OCI-M1 (cell line): Measurements from ENCODE around the gene PUS10.
A peak's percentile ranks its signal among the peaks of the same experiment; 100 is the strongest.
"Not testable (repeated sequence)": the region's sequence is repeated elsewhere in the genome, so short reads cannot be mapped to it uniquely, and the experiment has no call there.

Source experiments
- DNase-seq: peaks from one replicate; lab custom pipeline; 2025; lab: John Stamatoyannopoulos, UW

Gene PUS10, protein sequence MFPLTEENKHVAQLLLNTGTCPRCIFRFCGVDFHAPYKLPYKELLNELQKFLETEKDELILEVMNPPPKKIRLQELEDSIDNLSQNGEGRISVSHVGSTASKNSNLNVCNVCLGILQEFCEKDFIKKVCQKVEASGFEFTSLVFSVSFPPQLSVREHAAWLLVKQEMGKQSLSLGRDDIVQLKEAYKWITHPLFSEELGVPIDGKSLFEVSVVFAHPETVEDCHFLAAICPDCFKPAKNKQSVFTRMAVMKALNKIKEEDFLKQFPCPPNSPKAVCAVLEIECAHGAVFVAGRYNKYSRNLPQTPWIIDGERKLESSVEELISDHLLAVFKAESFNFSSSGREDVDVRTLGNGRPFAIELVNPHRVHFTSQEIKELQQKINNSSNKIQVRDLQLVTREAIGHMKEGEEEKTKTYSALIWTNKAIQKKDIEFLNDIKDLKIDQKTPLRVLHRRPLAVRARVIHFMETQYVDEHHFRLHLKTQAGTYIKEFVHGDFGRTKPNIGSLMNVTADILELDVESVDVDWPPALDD

DNA sequence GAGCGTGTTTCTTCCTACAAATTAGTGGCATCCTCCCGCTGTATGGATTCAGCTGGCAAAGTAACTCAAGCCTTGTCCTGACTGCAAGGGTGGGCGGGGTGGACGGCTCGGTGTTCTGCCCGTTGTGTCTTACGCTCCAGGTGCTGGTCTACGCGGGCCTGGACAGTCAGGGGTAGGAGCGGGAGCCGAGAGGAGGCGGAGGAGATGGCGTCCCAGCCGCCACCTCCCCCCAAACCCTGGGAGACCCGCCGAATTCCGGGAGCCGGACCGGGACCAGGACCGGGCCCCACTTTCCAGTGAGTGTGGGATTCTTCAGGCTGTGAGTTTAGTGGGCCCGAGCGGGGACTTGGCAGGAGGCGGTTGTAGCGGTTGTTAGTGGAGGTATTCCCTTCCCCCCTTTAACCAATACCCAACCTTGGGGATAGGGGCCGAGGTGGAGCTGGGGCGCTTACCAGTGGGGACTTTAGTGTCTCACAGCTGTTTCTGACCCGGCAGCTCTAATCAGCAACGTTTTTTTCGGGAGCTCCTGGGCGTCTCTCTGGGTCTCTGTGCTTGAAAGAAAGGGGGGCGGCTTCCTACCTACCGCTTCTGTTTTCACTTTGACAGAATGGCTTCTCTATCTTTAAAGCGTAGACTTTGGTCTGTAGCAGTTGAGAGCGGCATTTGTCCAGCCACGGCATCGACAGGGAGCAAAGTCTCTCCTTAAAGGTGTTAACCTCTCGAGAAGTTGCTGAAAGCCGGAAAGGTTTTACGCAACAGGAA is at the start of gene PUS10, which contains the start of gene PEX13:
PUS10 (minus strand) TSS at position 700 of the 762 bp plus-strand sequence. CDS start 6,365 bp downstream, outside the sequence.
PEX13 (plus strand) TSS at position 165 of the 762 bp plus-strand sequence; CDS start at position 205, 40 bp downstream.
- DNase-seq, result peak; percentile 92

DNA sequence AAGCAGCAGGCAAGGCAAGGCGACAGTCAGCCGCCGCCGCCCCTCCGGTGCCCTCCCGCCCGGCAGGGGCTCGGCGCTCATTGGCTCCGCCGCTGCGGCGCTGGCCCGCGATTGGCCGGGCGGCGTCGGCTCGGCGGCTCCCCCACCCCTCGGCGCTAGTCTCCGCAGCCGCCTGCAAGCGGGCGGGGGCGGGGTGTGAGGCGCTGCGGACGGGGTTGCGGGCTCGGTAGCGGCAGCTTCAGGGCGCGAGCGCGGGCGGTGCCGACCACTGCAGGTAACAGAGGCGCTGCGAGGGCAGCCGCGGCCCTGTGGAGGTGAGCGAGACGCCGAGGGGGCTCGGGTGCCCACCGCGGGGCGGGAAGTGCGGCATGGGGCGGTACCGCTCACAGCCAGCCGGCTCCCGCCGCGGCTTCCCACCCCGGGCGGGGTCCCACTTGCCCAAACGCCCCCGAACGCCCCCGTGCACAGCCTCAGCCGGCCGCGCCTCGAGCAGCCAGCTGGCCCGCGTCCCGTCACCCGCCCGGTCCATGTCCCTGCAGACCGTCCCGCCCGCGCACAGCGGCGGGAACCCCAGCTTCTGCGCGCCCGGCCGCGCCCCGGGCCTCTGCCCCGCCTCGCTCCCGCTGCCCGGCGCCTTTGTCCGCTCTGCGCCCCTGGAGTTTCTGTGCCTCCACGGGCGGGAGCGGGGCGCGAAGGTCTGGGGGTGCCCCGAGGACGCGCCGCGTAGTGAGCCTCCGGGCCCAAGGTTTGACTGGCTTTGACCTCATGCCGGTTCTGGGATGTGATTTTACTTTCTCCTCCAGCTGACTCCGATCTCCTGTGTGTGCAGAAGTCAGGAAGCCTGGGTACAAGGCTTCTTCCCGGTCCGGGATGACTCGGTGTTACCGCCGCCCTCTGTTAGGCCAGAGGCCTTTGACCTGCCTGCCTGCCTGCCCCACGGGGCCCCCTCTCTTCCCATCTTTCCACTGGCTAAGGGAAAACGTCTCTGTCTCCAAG is 48.0 kb upstream of the PUS10 start, which contains the start of gene SANBR:
SANBR (plus strand) TSS at position 158 of the 996 bp plus-strand sequence. CDS start 4,480 bp downstream, outside the sequence.
- DNase-seq, result peak; percentile 95

DNA sequence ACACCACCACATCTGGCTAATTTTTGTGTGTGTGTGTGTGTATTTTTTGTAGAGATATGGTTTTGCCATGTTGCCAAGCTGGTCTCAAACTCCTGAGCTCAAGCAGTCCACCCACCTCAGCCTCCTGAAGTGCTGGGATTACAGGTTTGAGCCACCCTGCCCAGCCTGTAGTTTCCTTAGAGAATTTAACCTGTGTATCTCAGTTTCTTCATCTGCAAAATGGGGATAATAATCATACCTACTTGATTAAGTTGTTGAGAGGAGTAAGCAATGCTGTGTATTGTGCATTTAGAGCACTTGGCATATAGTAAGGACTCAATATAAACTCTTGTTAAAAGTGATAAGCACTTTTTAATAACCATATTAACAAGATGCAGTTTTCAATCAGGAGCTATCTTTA is 41.3 kb upstream of the PUS10 start:
- no peak for DNase-seq

DNA sequence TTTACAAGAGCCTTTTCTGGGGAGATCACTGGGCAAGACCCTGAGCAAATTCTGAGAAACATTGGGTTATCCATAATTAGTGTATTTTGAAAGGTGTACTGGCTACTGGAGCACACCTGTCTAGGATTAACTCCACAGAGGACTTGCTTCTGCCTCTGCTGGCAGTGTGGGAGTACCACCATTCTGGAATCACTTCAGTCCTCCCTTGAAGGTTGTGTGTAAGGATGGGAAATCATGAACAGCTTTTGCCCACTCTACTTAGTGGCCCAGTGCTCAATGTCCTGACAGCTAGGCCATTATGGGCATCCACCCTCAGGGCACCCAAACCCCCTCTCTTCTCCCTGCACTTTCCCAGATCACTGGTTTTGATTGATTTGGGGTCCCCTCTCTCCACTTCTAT is 39.5 kb upstream of the PUS10 start:
- DNase-seq, result no peak

DNA sequence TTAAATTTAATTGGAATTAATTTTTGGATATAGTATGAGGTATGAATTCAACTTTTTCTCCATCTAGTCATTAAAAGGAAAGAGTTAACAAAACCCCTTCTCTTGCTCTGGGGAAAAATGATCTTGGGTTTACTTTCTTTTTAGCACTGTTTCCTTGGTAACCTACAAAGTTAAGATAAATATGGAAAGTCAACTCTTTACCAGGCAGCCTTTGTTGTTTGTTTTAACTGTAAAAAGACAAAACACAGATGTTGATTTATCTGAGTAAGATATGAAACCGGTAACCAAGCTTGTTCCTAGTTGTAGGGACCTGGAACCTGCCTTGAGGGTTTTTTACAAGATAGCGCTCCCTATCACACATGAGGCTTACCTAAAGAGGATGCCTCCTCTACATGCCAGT is 37.5 kb upstream of the PUS10 start:
- no peak for DNase-seq

DNA sequence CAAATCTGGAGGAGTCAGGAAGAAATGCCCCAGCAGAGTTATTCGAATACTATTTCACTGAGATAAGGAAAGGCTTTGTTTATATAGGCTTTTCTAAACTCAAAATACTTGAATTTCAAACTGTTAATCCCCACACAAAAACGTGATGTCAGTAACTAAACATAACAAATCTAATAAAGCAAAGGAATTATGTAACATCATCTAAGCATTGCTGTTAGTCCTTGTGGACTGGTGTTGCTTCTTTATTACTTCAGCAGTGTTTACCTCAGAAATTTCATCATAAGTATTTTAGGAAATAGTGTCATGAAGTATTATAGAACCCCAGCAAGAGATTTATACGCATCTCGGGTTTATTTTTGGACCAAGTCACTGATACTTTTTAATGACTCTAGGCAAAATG is 27.9 kb upstream of the PUS10 start:
- no peak for DNase-seq

DNA sequence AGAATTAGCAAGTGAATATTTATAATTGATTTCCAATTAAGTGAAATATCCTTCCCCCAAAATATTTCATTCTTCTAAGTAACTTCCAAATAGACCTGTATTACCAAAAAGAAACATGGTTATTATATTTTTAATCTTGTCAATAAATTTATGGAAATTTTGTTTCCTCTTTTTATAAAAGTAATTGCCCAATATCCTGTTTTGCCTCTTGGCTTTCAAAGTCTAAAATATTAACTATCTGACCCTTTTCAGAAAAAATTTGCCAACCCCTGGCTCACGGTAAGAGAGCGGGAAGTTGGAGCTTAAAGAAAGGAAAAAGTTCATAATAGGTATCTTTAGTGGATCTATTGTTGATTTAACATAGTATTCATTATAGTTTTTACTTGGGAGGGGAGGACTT is 27.2 kb upstream of the PUS10 start:
- DNase-seq, result no peak

DNA sequence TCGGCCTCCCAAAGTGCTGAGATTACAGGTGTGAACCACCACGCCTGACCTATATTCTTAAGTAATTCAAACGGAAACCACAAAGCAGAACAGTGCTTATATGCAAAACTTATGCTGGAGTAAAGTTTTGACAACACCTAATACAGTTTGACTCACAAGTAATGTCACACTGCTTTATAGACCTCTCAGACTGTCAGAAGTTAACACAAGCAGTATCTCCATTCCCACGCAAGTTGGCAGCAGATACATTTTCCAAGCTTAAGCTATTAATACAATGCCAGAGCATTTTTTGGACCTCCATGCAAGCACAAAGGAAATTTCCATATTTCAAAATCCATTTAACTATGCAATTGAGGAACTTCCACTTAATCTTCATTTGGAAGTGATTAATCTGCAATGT is 26.6 kb upstream of the PUS10 start:
- no peak for DNase-seq

DNA sequence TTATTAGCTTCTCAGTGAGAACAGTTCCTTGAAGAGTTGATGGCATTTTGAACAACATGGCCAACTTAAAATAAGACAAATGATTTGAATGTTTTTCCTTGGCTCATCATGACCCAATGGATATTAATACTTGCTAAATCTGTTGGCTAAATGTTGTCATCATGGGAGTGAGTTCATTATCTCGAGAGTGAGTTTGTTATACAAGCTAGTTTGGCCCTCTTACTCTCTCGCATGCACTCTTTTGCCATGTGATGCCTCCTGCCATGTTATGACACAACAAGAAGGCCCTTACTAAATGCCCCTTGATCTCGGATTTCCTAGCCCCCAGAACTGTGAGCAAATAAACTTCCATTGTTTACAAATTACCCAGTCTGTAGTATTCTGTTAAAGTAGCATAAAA is 24.8 kb upstream of the PUS10 start:
- no peak for DNase-seq

DNA sequence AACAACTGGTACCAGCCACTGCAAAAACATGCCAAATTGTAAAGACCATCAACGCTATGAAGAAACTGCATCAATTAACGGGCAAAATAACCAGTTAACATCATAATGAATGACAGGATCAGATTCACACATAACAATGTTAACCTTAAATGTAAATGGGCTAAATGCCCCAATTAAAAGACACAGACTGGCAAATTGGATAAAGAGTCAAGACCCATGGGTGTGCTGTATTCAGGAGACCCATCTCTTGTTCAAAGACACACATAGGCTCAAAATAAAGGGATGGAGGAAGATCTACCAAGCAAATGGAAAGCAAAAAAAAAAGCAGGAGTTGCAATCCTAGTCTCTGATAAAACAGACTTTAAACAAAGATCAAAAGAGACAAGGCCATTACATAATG is 18.6 kb upstream of the PUS10 start:
- DNase-seq, result not testable (repeated sequence)

DNA sequence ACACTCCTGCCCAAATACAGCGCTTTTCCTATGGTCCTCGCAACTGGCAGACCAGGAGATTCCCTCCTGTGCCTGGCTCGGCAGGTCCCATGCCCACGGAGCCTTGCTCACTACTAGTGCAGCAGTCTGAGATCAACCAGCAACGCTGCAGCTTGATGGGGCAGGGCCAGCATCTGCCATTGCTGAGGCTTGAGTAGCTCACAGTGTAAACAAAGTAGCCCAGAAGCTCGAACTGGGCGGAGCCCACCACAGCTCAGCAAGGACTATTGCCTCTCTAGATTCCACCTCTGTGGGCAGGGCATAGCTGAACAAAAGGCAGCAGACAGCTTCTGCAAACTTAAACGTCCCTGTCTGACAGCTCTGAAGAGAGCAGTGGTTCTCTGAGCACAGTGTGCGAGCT is 16.5 kb upstream of the PUS10 start:
- DNase-seq, result not testable (repeated sequence)

DNA sequence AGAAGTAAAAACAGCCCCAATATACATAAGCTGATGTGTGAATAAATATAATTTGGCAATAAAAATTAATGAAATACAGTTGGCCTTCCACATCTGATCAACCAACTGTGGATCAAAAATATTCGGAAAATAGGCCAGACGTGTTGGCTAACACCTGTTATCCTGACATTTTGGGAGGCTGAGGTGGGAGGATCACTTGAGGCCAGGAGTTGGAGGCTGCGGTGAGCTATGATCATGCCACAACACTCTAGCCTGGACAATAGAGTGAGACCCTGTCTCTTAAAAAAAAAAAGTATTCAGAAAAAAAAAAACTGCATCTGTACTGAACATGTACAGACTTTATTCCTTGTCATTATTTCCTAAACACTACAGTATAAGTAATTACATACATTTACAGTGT is 11.5 kb upstream of the PUS10 start:
- DNase-seq, result no peak

DNA sequence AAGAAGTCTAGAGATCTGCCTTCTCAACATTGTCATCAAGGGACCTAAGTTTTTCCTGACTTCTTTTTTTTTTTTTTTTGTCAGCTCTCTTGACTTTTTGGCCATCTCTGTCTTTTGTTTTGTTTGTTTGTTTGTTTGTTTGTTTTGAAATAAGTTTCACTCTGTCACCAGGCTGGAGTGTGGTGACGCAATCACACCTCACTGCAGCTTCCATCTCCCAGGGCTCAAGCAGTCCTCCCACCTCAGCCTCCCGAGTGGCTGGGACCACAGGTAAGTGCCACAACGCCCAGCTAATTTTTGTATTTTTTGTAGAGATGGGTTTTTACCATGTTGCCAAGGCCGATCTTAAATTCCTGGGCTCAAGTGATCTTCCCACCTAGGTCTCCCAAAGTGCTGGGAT is 5.6 kb upstream of the PUS10 start:
- DNase-seq, result no peak

DNA sequence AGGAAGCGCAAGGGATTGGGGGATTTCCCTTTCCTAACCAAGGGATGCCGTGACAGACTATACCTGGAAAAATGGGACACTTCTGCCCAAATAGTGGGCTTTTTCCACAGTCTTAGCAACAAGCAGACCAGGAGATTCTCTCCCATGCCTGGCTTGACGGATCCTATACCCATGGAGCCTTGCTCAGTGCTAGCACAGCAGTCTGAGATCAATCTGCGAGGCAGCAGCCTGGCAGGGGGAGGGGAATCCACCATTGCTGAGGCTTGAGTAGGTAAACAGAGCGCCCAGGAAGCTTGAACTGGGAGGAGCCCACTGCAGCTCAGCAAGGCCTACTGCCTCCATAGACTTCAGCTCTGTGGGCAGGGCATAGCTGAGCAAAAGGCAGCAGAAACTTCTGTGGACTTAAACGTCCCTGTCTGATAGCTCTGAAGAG is 3.2 kb upstream of the PUS10 start:
- no peak for DNase-seq

DNA sequence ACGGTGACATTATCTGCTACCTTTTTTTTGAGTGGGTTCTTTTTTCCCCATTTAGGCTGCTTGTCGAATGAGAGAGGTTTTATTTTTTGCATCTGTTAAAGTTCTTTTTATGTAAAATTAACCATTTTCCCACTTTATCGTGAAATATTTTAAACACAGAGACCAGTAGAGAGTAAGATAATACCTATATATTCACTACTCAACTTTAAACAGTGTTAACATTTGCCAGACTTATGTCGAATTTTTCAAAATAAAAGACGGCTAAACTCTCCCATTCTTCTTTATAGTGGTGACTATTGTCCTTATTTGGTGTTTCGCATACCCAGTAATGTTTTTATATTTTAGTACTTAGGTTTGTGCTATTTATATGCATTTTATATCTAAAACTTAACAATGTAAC is 743 bp upstream of the PUS10 start:
- DNase-seq, result no peak

DNA sequence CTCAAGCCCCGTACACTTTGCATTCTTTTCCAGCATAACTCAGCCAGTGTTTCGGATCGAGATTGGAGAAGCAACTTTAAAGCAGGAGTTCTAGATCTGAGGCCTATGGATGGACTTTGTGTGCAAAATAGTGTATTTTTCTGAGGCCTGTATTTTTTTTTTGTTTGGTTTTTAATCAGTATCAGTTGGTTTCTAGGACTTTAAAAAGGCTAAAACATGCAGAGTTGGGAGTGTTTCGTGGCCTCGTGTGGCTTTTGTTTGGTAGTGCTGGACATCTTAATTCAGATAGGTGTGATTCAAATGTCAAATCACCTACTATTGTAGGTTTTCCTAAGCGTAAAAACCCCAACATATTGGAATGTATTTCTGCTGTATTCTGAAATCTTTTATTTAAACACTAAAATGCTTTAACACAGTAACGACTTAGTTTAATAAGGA is 282 bp upstream of the PUS10 start:
- no peak for DNase-seq

DNA sequence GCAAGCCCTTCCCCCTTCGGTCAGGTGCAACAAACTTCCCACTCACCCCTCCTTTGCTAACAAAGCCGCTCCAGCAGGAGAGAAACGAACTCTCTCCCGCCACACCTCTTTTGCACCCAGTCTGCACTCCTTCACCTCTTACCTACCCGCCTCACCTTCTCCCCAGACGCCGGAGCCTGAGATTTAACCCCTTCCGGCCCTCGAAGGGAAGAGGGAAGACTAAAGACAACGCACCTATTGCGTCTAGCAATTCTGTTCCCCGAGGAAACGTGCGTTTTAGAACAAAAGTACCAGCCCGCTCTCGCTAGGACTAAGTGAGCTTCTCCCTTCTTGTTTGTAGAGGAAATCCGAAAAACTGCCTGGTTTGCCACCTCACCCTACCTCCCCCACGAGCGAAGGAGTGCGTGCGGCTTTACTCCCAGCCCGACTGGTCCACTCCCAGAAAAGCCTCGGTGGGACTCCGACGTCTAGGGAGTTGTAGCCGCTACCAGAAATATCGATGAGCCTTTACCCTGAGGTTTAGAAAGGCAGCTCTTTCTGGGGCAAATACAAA is 976 bp downstream of the PUS10 start:
- DNase-seq, result peak; percentile 92

DNA sequence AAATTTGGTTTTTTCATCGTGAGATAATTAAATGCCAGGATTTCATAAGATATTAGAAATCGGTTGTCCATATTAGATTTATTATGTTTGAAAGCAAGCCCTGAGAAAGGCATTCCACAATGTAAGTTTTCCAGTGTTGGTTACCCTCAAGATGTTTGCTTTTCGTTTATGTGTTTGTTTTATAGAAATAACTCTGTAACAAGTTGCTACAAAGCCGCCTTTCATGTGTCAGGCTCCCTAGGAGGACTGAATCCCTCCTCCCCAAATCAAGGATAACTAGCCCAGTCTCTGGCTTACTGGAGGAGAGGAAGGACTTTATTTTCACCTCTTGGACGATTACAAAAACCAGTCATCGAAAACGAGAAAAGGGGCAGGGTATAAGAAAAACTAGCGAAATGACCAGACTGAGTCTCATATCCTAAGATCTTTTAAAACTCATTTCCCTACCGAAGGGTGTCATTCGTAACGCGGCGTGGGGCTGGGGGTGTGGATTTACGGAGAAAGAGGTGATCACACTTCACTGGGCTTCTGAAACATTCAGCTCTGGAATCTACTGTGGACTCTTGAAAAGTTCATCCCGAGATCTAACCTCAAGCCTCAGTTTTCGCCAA is 1.6 kb downstream of the PUS10 start:
- no peak for DNase-seq

DNA sequence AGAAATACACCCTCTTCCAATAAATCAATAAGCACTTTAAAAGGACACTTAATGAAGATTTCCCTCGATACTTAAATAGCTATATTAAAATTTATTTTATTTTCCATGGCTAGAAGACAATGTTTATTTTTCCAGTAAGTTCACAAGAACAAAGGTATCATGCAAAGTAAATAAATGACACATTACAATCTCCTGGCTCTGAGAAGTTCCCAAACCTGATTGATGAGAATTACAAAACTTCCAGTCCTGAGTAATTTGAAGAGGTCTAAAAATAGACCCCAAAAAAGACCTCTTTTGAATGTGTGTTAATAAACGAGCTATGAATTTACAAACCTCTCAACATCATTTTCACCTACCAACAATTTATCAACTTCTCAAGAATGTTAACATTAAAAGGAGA is 2.1 kb downstream of the PUS10 start:
- DNase-seq, result no peak

DNA sequence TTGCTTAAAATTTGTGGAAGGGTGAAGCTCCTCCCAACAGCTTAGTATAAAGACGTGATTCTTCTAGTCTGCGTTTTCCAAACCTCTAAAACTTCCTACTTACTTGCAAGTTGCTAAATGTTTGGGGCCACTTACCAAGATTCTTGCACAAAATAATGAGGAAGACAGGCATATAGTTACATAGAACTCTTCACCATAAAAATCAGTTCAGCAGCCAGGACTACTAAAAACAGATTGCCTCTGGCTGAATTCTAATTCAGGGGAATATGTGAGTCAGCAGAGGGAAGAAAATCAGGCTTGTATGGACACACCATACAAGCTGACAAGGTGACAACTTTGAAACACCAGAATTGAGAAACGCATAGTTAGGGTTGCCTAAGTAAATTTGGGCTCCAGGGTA is 3.3 kb downstream of the PUS10 start:
- no peak for DNase-seq

DNA sequence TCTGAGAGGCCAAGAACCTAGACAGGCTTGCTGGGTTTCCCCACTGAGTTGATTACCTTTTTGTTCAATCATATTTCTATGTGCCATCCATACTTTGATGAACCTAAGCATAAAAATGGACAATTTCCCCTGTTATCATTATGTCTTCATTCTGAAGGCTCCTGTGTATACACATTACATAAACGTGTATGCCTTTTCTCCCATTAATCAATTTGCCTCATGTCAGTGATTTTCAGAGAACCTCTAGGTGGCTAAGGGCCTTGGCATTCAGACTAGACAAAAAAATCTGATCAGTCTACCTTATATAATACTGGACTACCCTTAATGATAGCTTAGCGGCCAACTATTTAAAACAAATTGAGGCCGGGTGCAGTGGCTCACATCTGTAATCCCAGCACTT is 4.7 kb downstream of the PUS10 start:
- no peak for DNase-seq
